GM18867 (cell line): Measurements from ENCODE around the gene QRFP.

Source experiments
- ATAC-seq: cut with Tn5 transposase; IDR thresholded peaks from one replicate; pipeline ENCODE4 v1.9.1; 2021; ENCODE audit warnings: mild to moderate bottlenecking, moderate library complexity; ENCODE audit not compliant: unreplicated experiment

The QRFP gene

GRCh38 chr9:130893341-130894101 is 3.1 kb downstream of the QRFP start:
- ATAC-seq: no peak

GRCh38 chr9:130892477-130893304 is 3.9 kb downstream of the QRFP start:
- no peak for ATAC-seq

- ATAC-seq: no peak
These were observed 4.7 kb downstream of the QRFP start for GRCh38 chr9:130891688-130892476.

GRCh38 chr9:130890870-130891687 is 5.5 kb downstream of the QRFP start:
- ATAC-seq: no peak

GRCh38 chr9:130890124-130890523 is 6.5 kb downstream of the QRFP start:
- no peak for ATAC-seq

- no peak for ATAC-seq
These were observed 8.3 kb downstream of the QRFP start for GRCh38 chr9:130888146-130888885.

GRCh38 chr9:130887494-130888144 is 9.0 kb downstream of the QRFP start:
- ATAC-seq: no peak

GRCh38 chr9:130886981-130887380 is 9.6 kb downstream of the QRFP start:
- no peak for ATAC-seq

GRCh38 chr9:130885484-130886375 is 10.9 kb downstream of the QRFP start:
- no peak for ATAC-seq

GRCh38 chr9:130884542-130885483 is 11.8 kb downstream of the QRFP start:
- ATAC-seq: no peak

GRCh38 chr9:130884111-130884531 is 12.5 kb downstream of the QRFP start:
- ATAC-seq: no peak

GRCh38 chr9:130883479-130883878 is 13.1 kb downstream of the QRFP start:
- no peak for ATAC-seq

- no peak for ATAC-seq
These were observed 13.9 kb downstream of the QRFP start for GRCh38 chr9:130882696-130883225.

- ATAC-seq: no peak
These were observed 15.1 kb downstream of the QRFP start for GRCh38 chr9:130881516-130881915.

GRCh38 chr9:130880599-130881220 is 15.9 kb downstream of the QRFP start:
- ATAC-seq: no peak

- no peak for ATAC-seq
These were observed 16.7 kb downstream of the QRFP start for GRCh38 chr9:130879863-130880411.
